IMR-90 (cell line): Measurements from ENCODE around the gene MAVS. TPM values are rescaled to one million over a fixed set of nuclear protein-coding genes. Genes with fewer than 3 reads are reported as not detected.

Experiments
- ATAC-seq: fragments of 200-7000 bp; cut with Tn5 transposase; 2 replicates; pipeline ENCODE4 v1.9.1; 2020; ENCODE audit warnings: low read depth, mild to moderate bottlenecking, moderate library complexity
- BruUV-seq: library from RNA; stranded (reverse); fragments of 400-500 nt; replicated peaks from 2 replicates; lab custom pipeline; 2021; lab: Mats Ljungman, UMichigan
- CTCF ChIA-PET: fragments of 300-600 bp; formaldehyde crosslinking; extraction: SDS; loops from one replicate; lab custom pipeline; 2021; ENCODE audit warnings: antibody characterized with exemption; lab: Yijun Ruan, JAX
- POLR2A ChIA-PET: fragments of 300-600 bp; sonication (Branson Sonifier 250); formaldehyde crosslinking; loops from one replicate; lab custom pipeline; 2022; ENCODE audit warnings: antibody characterized with exemption; ENCODE audit not compliant: unreplicated experiment; lab: Charles Lee
- DNase-seq: peaks from one replicate; pipeline ENCODE4 v3.0.0; 2013
- H2AFZ ChIP-seq: replicated peaks from 2 replicates; pipeline ENCODE3; 2013; ENCODE audit warnings: low read length, mild to moderate bottlenecking; ENCODE audit not compliant: poor library complexity
- H2AK5ac ChIP-seq: 2 replicates; pipeline ENCODE4 v1.6.1; 2013; ENCODE audit warnings: low read depth, low read length, inconsistent platforms
- H2AK9ac ChIP-seq: replicated peaks from 2 replicates; pipeline ENCODE3; 2013; ENCODE audit warnings: mild to moderate bottlenecking, low read depth, low read length, moderate library complexity; ENCODE audit not compliant: poor library complexity
- H2BK120ac ChIP-seq: 2 replicates; pipeline ENCODE4 v1.6.1; 2013; ENCODE audit warnings: low read depth, low read length, inconsistent platforms
- H2BK15ac ChIP-seq: 3 replicates; pipeline ENCODE4 v1.6.1; 2013; ENCODE audit warnings: low read depth, low read length, inconsistent platforms
- H2BK20ac ChIP-seq: 2 replicates; pipeline ENCODE4 v1.6.1; 2013; ENCODE audit warnings: low read depth, mild to moderate bottlenecking, inconsistent platforms, low read length, moderate library complexity
- H2BK5ac ChIP-seq: 2 replicates; pipeline ENCODE4 v1.6.1; 2013; ENCODE audit warnings: mild to moderate bottlenecking, low read depth, low read length, inconsistent platforms; ENCODE audit not compliant: poor library complexity, severe bottlenecking
- H3K14ac ChIP-seq: replicated peaks from 2 replicates; pipeline ENCODE4 v1.6.1; 2013; ENCODE audit warnings: low read depth, low read length, inconsistent platforms
- H3K18ac ChIP-seq: 2 replicates; pipeline ENCODE4 v1.6.1; 2013; ENCODE audit warnings: low read depth, low read length, control low read depth
- H3K23ac ChIP-seq: 2 replicates; pipeline ENCODE4 v1.6.1; 2013; ENCODE audit warnings: low read depth, low read length, inconsistent platforms
- H3K27ac ChIP-seq: 2 replicates; pipeline ENCODE4 v1.5.1; 2013; ENCODE audit warnings: mild to moderate bottlenecking, control low read depth, low read length; ENCODE audit not compliant: insufficient read depth
- H3K27me3 ChIP-seq: 2 replicates; pipeline ENCODE4 v1.6.1; 2013; ENCODE audit warnings: low read length; ENCODE audit not compliant: control insufficient read depth, insufficient read depth
- H3K36me3 ChIP-seq: 2 replicates; pipeline ENCODE4 v1.6.1; 2013; ENCODE audit warnings: low read length, mixed read lengths; ENCODE audit not compliant: control insufficient read depth, insufficient read depth
- H3K4ac ChIP-seq: 2 replicates; pipeline ENCODE4 v1.6.1; 2013; ENCODE audit warnings: low read depth, low read length, inconsistent platforms
- H3K4me1 ChIP-seq: 2 replicates; pipeline ENCODE4 v1.6.1; 2013; ENCODE audit warnings: low read length, mixed read lengths; ENCODE audit not compliant: control insufficient read depth, insufficient read depth
- H3K4me2 ChIP-seq: 2 replicates; pipeline ENCODE4 v1.6.1; 2013; ENCODE audit warnings: low read depth, mild to moderate bottlenecking, control low read depth, low read length, moderate library complexity
- H3K4me3 ChIP-seq: 2 replicates; pipeline ENCODE4 v1.5.1; 2013; ENCODE audit warnings: low read depth, mild to moderate bottlenecking, control low read depth, low read length, moderate library complexity; ENCODE audit not compliant: insufficient read depth
- H3K56ac ChIP-seq: 2 replicates; pipeline ENCODE4 v1.6.1; 2013; ENCODE audit warnings: low read length, inconsistent platforms; ENCODE audit not compliant: insufficient read depth; ENCODE audit errors: extremely low read depth
- H3K79me1 ChIP-seq, 2 experiments: 2 replicates each; pipeline ENCODE4 v1.6.1; 2013; ENCODE audit warnings: low read length in 2 of 2, inconsistent platforms in 1 of 2, low read depth in 1 of 2
- H3K9ac ChIP-seq: 2 replicates; pipeline ENCODE4 v1.6.1; 2013; ENCODE audit warnings: low read depth, low read length, control low read depth
- H3K9me1 ChIP-seq: 2 replicates; pipeline ENCODE4 v1.6.1; 2013; ENCODE audit warnings: low read length, inconsistent platforms; ENCODE audit not compliant: insufficient read depth
- H3K9me3 ChIP-seq: 2 replicates; pipeline ENCODE4 v1.6.1; 2013; ENCODE audit warnings: low read length; ENCODE audit not compliant: control insufficient read depth, insufficient read depth
- H4K20me1 ChIP-seq: 2 replicates; pipeline ENCODE4 v1.6.1; 2013; ENCODE audit warnings: low read length, inconsistent platforms; ENCODE audit not compliant: insufficient read depth
- H4K5ac ChIP-seq: 2 replicates; pipeline ENCODE4 v1.6.1; 2013; ENCODE audit warnings: mild to moderate bottlenecking, low read depth, low read length, control low read depth
- H4K8ac ChIP-seq, 2 experiments: 2 replicates each; pipeline ENCODE4 v1.6.1; 2013; ENCODE audit warnings: low read depth in 2 of 2, low read length in 2 of 2, control low read depth in 1 of 2, inconsistent platforms in 1 of 2
- H4K91ac ChIP-seq: 2 replicates; pipeline ENCODE4 v1.6.1; 2013; ENCODE audit warnings: low read depth, low read length, inconsistent platforms; ENCODE audit not compliant: insufficient read depth
- BHLHE40 ChIP-seq: fragments of 150-350 bp; IDR thresholded peaks from 2 replicates; pipeline ENCODE4 v1.6.1; 2016; ENCODE audit warnings: mild to moderate bottlenecking, low read depth, low read length
- CTCF ChIP-seq: conservative IDR thresholded peaks from 2 replicates; pipeline ENCODE4 v1.5.1; 2012; ENCODE audit warnings: mild to moderate bottlenecking, low read depth, low read length, improper control_type of control experiment
- ELK1 ChIP-seq: fragments of 150-350 bp; IDR thresholded peaks from 2 replicates; pipeline ENCODE4 v1.6.1; 2016; ENCODE audit warnings: low read depth, mild to moderate bottlenecking, low read length, moderate library complexity, borderline replicate concordance
- MAFK ChIP-seq: IDR thresholded peaks from 2 replicates; pipeline ENCODE4 v1.6.1; 2012; ENCODE audit warnings: low read depth, low read length, improper control_type of control experiment
- RAD21 ChIP-seq: IDR thresholded peaks from 2 replicates; pipeline ENCODE4 v1.6.1; 2012; ENCODE audit warnings: low read length, improper control_type of control experiment
- WGBS, 2 experiments: methylation state at CpG; one replicate each; pipeline versions ENCODE4 v1.1.5 to v1.1.7; 2013; ENCODE audit warnings: missing lambda C conversion rate in 2 of 2; ENCODE audit not compliant: insufficient read length in 1 of 2; ENCODE audit errors: extremely low coverage in 2 of 2; 5-methylcytosine and 5-hydroxymethylcytosine counted together
- dilution Hi-C: fragments of 300-500 bp; cut with HindIII; formaldehyde crosslinking; loops from one replicate; pipeline ENCODE4 v1.14.3; 2018; ENCODE audit warnings: low sequenced_read_pairs; ENCODE audit not compliant: unreplicated experiment
- in situ Hi-C: fragments of 300-500 bp; cut with MboI; formaldehyde crosslinking; loops from 3 replicates; pipeline ENCODE4 v1.14.3; 2019; ENCODE audit warnings: low sequenced_read_pairs, inconsistent platforms, mixed read lengths
- intact Hi-C: fragments of 100-400 bp; cut with micrococcal nuclease; formaldehyde crosslinking; loops from 2 replicates; pipeline ENCODE4 v1.10.0; 2022
- polyA plus RNA-seq, 3 experiments: library from polyadenylated mRNA; depleted of rRNA; stranded (reverse); fragments of >200 nt; gene quantifications; 2 replicates each; pipeline ENCODE4 v1.2.3, GENCODE V29; 2012; ENCODE audit warnings: low replicate concordance in 1 of 3
- total RNA-seq: library from RNA; depleted of rRNA; stranded (reverse); fragments of >200 nt; gene quantifications from 2 replicates; pipeline ENCODE4 v1.2.3, GENCODE V29; 2012

MAVS gene
- total and polyA plus RNA-seq, 2 of the 4 experiments (the other 2 are of a cell fraction): 10.4 to 15.6 TPM

GRCh38 chr20:3847429-3847940, 851 bp downstream of the MAVS start:
- Histone ChIP-seq H2BK5ac (peak overlapping the region; percentile 68), H3K9me3 (no peaks in the 10 kb centered on the region), H3K14ac (peak overlapping the region; percentile 78), H4K5ac (peak overlapping the region; percentile 37), H2AK9ac (peak overlapping the region; percentile 99), H3K36me3 (peaks cover 6% of the 10 kb centered on the region), H2AK5ac (peak overlapping the region; percentile 78), H3K56ac (peak overlapping the region; percentile 33; the same call in 1 of the 2 replicates), H2BK120ac (no peak overlapping the region), H2BK15ac (no peak overlapping the region), H4K20me1 (peaks cover 13% of the 10 kb centered on the region), H3K9me1 (peaks cover 25% of the 10 kb centered on the region), H3K4me3 (peak overlapping the region; percentile 82), H4K91ac (peak overlapping the region; percentile 65), H3K4me2 (peak overlapping the region; percentile 94), H3K23ac (peak overlapping the region; percentile 81), H4K8ac (peak overlapping the region; percentile 84 to 99), H3K79me1 (peaks cover 34 to 52% of the 10 kb centered on the region in 2 experiments), H3K18ac (no peak overlapping the region; the same call in 1 of the 2 replicates), H3K27ac (peak overlapping the region; percentile 81), H2BK20ac (no peak overlapping the region), H2AFZ (peak overlapping the region; percentile 99), H3K4me1 (peaks cover 8% of the 10 kb centered on the region), H3K4ac (peak overlapping the region; percentile 76), H3K9ac (peak overlapping the region; percentile 89), H3K27me3 (no peaks in the 10 kb centered on the region)
- CTCF ChIA-PET: no interaction called here
- ATAC-seq (no peak), DNase-seq (no peak)
- intact Hi-C loops (loop anchor here (2.0 kb wide), 1 partner anchor 61 kb away; the partner anchor contains the start of gene CENPB), in situ Hi-C loops (no loop called here), dilution Hi-C loops (no loop called here)
- 50% methylated on average over 2 of the region's 8 CpGs; no CpG with 5 or more reads in 1 of the 2 experiments for WGBS, 2 experiments
- TSS peak; percentile 48 for BruUV-seq
- TF ChIP-seq RAD21 (no peak), BHLHE40 (no peak), ELK1 (no peak), MAFK (no peak), CTCF (no peak)
- POLR2A ChIA-PET: no interaction called here
